Hepatocyte (in vitro differentiated cells): ENCODE results near the gene HOXC12. TPM values are rescaled to one million over a fixed set of nuclear protein-coding genes. Genes with fewer than 3 reads are reported as not detected.

Experiments used
- DNase-seq: peaks from one replicate; pipeline ENCODE4 v3.0.0-alpha.2; 2016; ENCODE audit warnings: low spot score
- H2AFZ ChIP-seq: fragments of 200-600 bp; sonication (generic); 2 replicates; pipeline ENCODE4 v1.6.0; 2016; ENCODE audit warnings: antibody characterized with exemption, mild to moderate bottlenecking
- H3K27ac ChIP-seq: fragments of 200-600 bp; sonication (generic); 2 replicates; pipeline ENCODE4 v1.5.1; 2016; ENCODE audit warnings: mild to moderate bottlenecking
- H3K27me3 ChIP-seq: fragments of 200-600 bp; sonication (generic); 2 replicates; pipeline ENCODE4 v1.6.1; 2016
- H3K36me3 ChIP-seq: fragments of 200-600 bp; sonication (generic); replicated peaks from 2 replicates; pipeline ENCODE4 v1.5.1; 2016; ENCODE audit warnings: low read depth; ENCODE audit not compliant: insufficient read depth
- H3K4me1 ChIP-seq: fragments of 200-600 bp; sonication (generic); 2 replicates; pipeline ENCODE4 v1.5.1; 2016; ENCODE audit warnings: mild to moderate bottlenecking, moderate library complexity; ENCODE audit not compliant: insufficient read depth
- H3K4me2 ChIP-seq: fragments of 200-600 bp; sonication (generic); 2 replicates; pipeline ENCODE4 v1.6.0; 2016
- H3K4me3 ChIP-seq: fragments of 200-600 bp; sonication (generic); 2 replicates; pipeline ENCODE4 v1.5.1; 2016; ENCODE audit warnings: mild to moderate bottlenecking
- H3K79me2 ChIP-seq: fragments of 200-600 bp; sonication (generic); 2 replicates; pipeline ENCODE4 v1.6.0; 2017; ENCODE audit warnings: mild to moderate bottlenecking
- H3K9me2 ChIP-seq: fragments of 200-600 bp; sonication (generic); replicated peaks from 2 replicates; pipeline ENCODE4 v1.6.0; 2017; ENCODE audit warnings: mild to moderate bottlenecking; ENCODE audit not compliant: insufficient read depth
- H3K9me3 ChIP-seq: fragments of 200-600 bp; sonication (generic); 2 replicates; pipeline ENCODE4 v1.5.1; 2016; ENCODE audit warnings: low read depth, mild to moderate bottlenecking
- H4K20me1 ChIP-seq: fragments of 200-600 bp; sonication (generic); 2 replicates; pipeline ENCODE4 v1.6.0; 2016; ENCODE audit warnings: mild to moderate bottlenecking; ENCODE audit not compliant: insufficient read depth, poor library complexity, severe bottlenecking
- EZH2 ChIP-seq: fragments of 200-600 bp; sonication (generic); IDR thresholded peaks from 2 replicates; pipeline ENCODE4 v1.6.1; 2016; ENCODE audit warnings: antibody characterized with exemption, mild to moderate bottlenecking, borderline replicate concordance
- EZH2phosphoT487 ChIP-seq: fragments of 200-600 bp; sonication (generic); IDR thresholded peaks from one replicate; pipeline ENCODE4 v1.6.1; 2018; ENCODE audit warnings: antibody characterized with exemption, mild to moderate bottlenecking, low read depth, moderate library complexity; ENCODE audit not compliant: unreplicated experiment, severe bottlenecking
- WGBS: methylation state at CpG from one replicate; pipeline ENCODE4 v1.1.6; 2016; ENCODE audit warnings: low lambda C conversion rate; ENCODE audit errors: missing lambda C conversion rate; 5-methylcytosine and 5-hydroxymethylcytosine counted together
- polyA plus RNA-seq: library from polyadenylated mRNA; unstranded; fragments of >200 nt; fragmentation: Nextera tagmentation; extraction: Ambion mirVana; gene quantifications from 2 replicates; pipeline ENCODE4 v1.2.1, GENCODE V29; 2016
- total RNA-seq: library from RNA; depleted of rRNA; stranded (reverse); fragments of >200 nt; gene quantifications from 2 replicates; pipeline ENCODE4 v1.2.3, GENCODE V29; 2014
- TF ChIP-seq, protein P1 (sequence below): fragments of 200-600 bp; sonication (generic); IDR thresholded peaks from 2 replicates; pipeline ENCODE4 v1.5.1; 2016; ENCODE audit warnings: antibody characterized with exemption, mild to moderate bottlenecking; ENCODE audit not compliant: poor library complexity

HOXC12 gene
- total and polyA plus RNA-seq, 2 experiments from 2014 or later = not detected

GRCh38 chr12:53998900-53999236, 44.2 kb downstream of the HOXC12 start:
- 27% methylated on average over 13 of the region's 13 CpGs for WGBS
- TF ChIP-seq, protein P1, sequence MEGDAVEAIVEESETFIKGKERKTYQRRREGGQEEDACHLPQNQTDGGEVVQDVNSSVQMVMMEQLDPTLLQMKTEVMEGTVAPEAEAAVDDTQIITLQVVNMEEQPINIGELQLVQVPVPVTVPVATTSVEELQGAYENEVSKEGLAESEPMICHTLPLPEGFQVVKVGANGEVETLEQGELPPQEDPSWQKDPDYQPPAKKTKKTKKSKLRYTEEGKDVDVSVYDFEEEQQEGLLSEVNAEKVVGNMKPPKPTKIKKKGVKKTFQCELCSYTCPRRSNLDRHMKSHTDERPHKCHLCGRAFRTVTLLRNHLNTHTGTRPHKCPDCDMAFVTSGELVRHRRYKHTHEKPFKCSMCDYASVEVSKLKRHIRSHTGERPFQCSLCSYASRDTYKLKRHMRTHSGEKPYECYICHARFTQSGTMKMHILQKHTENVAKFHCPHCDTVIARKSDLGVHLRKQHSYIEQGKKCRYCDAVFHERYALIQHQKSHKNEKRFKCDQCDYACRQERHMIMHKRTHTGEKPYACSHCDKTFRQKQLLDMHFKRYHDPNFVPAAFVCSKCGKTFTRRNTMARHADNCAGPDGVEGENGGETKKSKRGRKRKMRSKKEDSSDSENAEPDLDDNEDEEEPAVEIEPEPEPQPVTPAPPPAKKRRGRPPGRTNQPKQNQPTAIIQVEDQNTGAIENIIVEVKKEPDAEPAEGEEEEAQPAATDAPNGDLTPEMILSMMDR = no peak
- peak; percentile 86 for TF ChIP-seq EZH2
- no peak overlapping the region for H3K4me2 ChIP-seq
- H3K4me3 ChIP-seq = no peak overlapping the region
- H3K27ac ChIP-seq = no peak overlapping the region
- H3K36me3 ChIP-seq = no peaks in the 10 kb centered on the region
- H3K9me2 ChIP-seq = no peaks in the 10 kb centered on the region
- no peak for DNase-seq
- no peak overlapping the region for H2AFZ ChIP-seq
- H3K4me1 ChIP-seq = peaks cover 30% of the 10 kb centered on the region
- no peaks in the 10 kb centered on the region for H3K79me2 ChIP-seq
- H3K27me3 ChIP-seq = peaks cover 98% of the 10 kb centered on the region
- no peaks in the 10 kb centered on the region for H3K9me3 ChIP-seq
- H4K20me1 ChIP-seq = no peaks in the 10 kb centered on the region

GRCh38 chr12:53999559-54000115, 44.9 kb downstream of the HOXC12 start:
- Histone ChIP-seq H3K4me3 (no peak overlapping the region), H2AFZ (peak overlapping the region; percentile 42), H3K9me2 (no peaks in the 10 kb centered on the region), H3K36me3 (no peaks in the 10 kb centered on the region), H3K4me2 (peak overlapping the region; percentile 90), H4K20me1 (no peaks in the 10 kb centered on the region), H3K79me2 (no peaks in the 10 kb centered on the region), H3K4me1 (peaks cover 23% of the 10 kb centered on the region), H3K9me3 (no peaks in the 10 kb centered on the region), H3K27me3 (peaks cover 98% of the 10 kb centered on the region), H3K27ac (no peak overlapping the region)
- WGBS = 8% methylated on average over 32 of the region's 35 CpGs
- no peak for DNase-seq
- TF ChIP-seq, protein P1 = no peak
- TF ChIP-seq EZH2phosphoT487 (peak; percentile 73), EZH2 (no peak)

GRCh38 chr12:54000116-54001114, 45.7 kb downstream of the HOXC12 start, which contains the start of gene HOXC9:
Gene HOXC9, plus strand, starts transcription at chr12:54000161. Its CDS starts 28 bp downstream, at chr12:54000189.
- no peaks in the 10 kb centered on the region for H3K9me3 ChIP-seq
- peak within 1 kb of the TSS; percentile 90 for H3K4me2 ChIP-seq
- H3K79me2 ChIP-seq = no peaks in the 10 kb centered on the region
- H3K4me1 ChIP-seq = peaks cover 16% of the 10 kb centered on the region
- no peaks in the 10 kb centered on the region for H3K36me3 ChIP-seq
- H2AFZ ChIP-seq = peak within 1 kb of the TSS; percentile 84
- H3K9me2 ChIP-seq = no peaks in the 10 kb centered on the region
- H4K20me1 ChIP-seq = no peaks in the 10 kb centered on the region
- TF ChIP-seq, protein P1 = no peak
- peak; percentile 56 for TF ChIP-seq EZH2phosphoT487
- TF ChIP-seq EZH2 = peak; percentile 99
- H3K27ac ChIP-seq = no peak within 1 kb of the TSS
- H3K4me3 ChIP-seq = peak within 1 kb of the TSS; percentile 46
- 3% methylated on average over 57 of the region's 87 CpGs for WGBS
- DNase-seq = no peak
- H3K27me3 ChIP-seq = peaks cover 98% of the 10 kb centered on the region
